Activated gamma-delta T cell treated with anti-CD3 and anti-CD28 coated beads, Interleukin-2, amount 50 U/mL, for 16 hours (primary cell): ENCODE data around the gene U2AF2.

Source experiments
- DNase-seq: peaks from one replicate; pipeline ENCODE4 v3.0.0-alpha.2; 2020; ENCODE audit warnings: low read depth

U2AF2 gene

GRCh38 chr19:55656988-55657747, 2.3 kb downstream of the U2AF2 start:
- DNase-seq = no peak

GRCh38 chr19:55658846-55659459, 4.1 kb downstream of the U2AF2 start:
- DNase-seq = no peak

GRCh38 chr19:55659822-55660221, 5.0 kb downstream of the U2AF2 start:
- no peak for DNase-seq

GRCh38 chr19:55660404-55660803, 5.6 kb downstream of the U2AF2 start:
- no peak for DNase-seq

- DNase-seq = no peak
Measured at GRCh38 chr19:55660991-55661390, 6.2 kb downstream of the U2AF2 start.

GRCh38 chr19:55661826-55662225, 7.0 kb downstream of the U2AF2 start:
- DNase-seq = no peak

- DNase-seq = no peak
Measured at GRCh38 chr19:55663846-55664536, 9.2 kb downstream of the U2AF2 start.

GRCh38 chr19:55666343-55667005, 11.6 kb downstream of the U2AF2 start:
- no peak for DNase-seq

GRCh38 chr19:55667006-55667381, 12.2 kb downstream of the U2AF2 start:
- DNase-seq = no peak

- no peak for DNase-seq
Measured at GRCh38 chr19:55667511-55667910, 12.7 kb downstream of the U2AF2 start.

- DNase-seq = no peak
Measured at GRCh38 chr19:55667958-55668357, 13.1 kb downstream of the U2AF2 start.

GRCh38 chr19:55668603-55669348, 13.9 kb downstream of the U2AF2 start:
- no peak for DNase-seq

- DNase-seq = no peak
Measured at GRCh38 chr19:55669418-55670279, 14.8 kb downstream of the U2AF2 start.

GRCh38 chr19:55670280-55671053, 15.6 kb downstream of the U2AF2 start:
- no peak for DNase-seq

- DNase-seq = no peak
Measured at GRCh38 chr19:55671054-55671378, 16.2 kb downstream of the U2AF2 start.

- no peak for DNase-seq
Measured at GRCh38 chr19:55672418-55672817, 17.6 kb downstream of the U2AF2 start.

- no peak for DNase-seq
Measured at GRCh38 chr19:55673465-55673864, 18.6 kb downstream of the U2AF2 start.

- no peak for DNase-seq
Measured at GRCh38 chr19:55673889-55674288, 19.1 kb downstream of the U2AF2 start.

GRCh38 chr19:55674459-55674840, 19.6 kb downstream of the U2AF2 start:
- no peak for DNase-seq
